ENCODE data around the gene ILF3. TPM values are rescaled to one million over a fixed set of nuclear protein-coding genes. Genes with fewer than 3 reads are reported as not detected.
A peak's percentile ranks its signal among the peaks of the same experiment; 100 is the strongest.

The ILF3 gene
- total RNA-seq, 1 experiment from 2014 or later, result 297 TPM

DNA sequence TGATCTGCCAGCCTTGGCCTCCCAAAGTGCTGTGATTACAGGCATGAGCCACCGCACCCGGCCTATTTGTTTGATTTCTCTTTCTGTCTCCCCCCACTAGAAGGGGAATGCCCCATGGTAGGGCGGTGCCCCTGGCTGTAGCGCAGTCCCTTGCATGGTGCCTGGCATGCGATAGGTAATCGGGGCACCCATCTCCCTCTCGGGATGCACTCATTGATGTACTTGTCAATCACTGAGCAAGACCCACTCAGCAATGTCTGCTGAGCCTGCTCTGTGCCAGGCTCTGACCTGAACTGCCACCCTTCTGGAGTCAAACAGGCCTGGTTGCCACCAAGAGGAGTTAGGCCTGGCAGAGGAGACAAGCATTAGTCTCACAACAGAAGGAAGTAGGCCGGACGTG is 83.6 kb downstream of the ILF3 start:
- CTCF ChIA-PET, result no interaction called here

GRCh38 chr19:10740798-10741197 is 86.7 kb downstream of the ILF3 start:
- Mint-ChIP-seq H3K36me3 (ENCODE audit: insufficient read depth, unreplicated experiment) (peaks cover 9% of the 10 kb centered on the region), H3K27me3 (ENCODE audit: insufficient read depth, unreplicated experiment) (no peaks in the 10 kb centered on the region), H3K27ac (ENCODE audit: low read depth, unreplicated experiment) (no peak overlapping the region), H3K9me3 (ENCODE audit: unreplicated experiment) (peaks cover 7% of the 10 kb centered on the region), H3K4me1 (ENCODE audit: insufficient read depth, unreplicated experiment) (peaks cover 11% of the 10 kb centered on the region), H3K4me3 (ENCODE audit: unreplicated experiment) (no peak overlapping the region)
- BruUV-seq (replicated peaks), result no TSS peak
- intact Hi-C loops (cut with micrococcal nuclease), result no loop called here
- CTCF ChIA-PET, result no interaction called here
- no peak for TF ChIP-seq CTCF (IDR thresholded peaks at IDR 0.05; ENCODE audit: unreplicated experiment)
- POLR2A ChIA-PET, result interaction anchor here (0.7 kb wide), 1 partner anchor 437 kb away, joined by 3 read pairs; no protein-coding TSS in a partner anchor
- DNase-seq (ENCODE audit: unreplicated experiment), result no peak

More for the DNA sequence above, 83.6 kb downstream of the ILF3 start:
- Mint-ChIP-seq H3K27me3 (ENCODE audit: insufficient read depth, unreplicated experiment) (no peaks in the 10 kb centered on the region), H3K27ac (ENCODE audit: low read depth, unreplicated experiment) (peak overlapping the region; percentile 64), H3K9me3 (ENCODE audit: unreplicated experiment) (peaks cover 7% of the 10 kb centered on the region), H3K4me1 (ENCODE audit: insufficient read depth, unreplicated experiment) (peaks cover 11% of the 10 kb centered on the region), H3K36me3 (ENCODE audit: insufficient read depth, unreplicated experiment) (peaks cover 9% of the 10 kb centered on the region), H3K4me3 (ENCODE audit: unreplicated experiment) (no peak overlapping the region)
- no peak for TF ChIP-seq CTCF (IDR thresholded peaks at IDR 0.05; ENCODE audit: unreplicated experiment)
- intact Hi-C loops (cut with micrococcal nuclease), result no loop called here
- no peak for DNase-seq (ENCODE audit: unreplicated experiment)
- POLR2A ChIA-PET, result no interaction called here
- BruUV-seq (replicated peaks), result no TSS peak

Small RNA genes within 50 kb of the gene (microRNA-seq; reads per million reads assigned to microRNA genes)
- gene MIR638, result not detected

Other genes starting within 250 kb of the ILF3 start
- gene PDE4A, start 233.8 kb upstream of the ILF3 start, total RNA-seq (2022), result 0.42 and 0.49 TPM in 2 replicates
- gene KEAP1, start 151.0 kb upstream of the ILF3 start, total RNA-seq (2022), result 46.1 and 48.5 TPM in 2 replicates
- gene S1PR5, start 136.9 kb upstream of the ILF3 start, total RNA-seq (2022), result not detected in 2 replicates
- 22.6 and 36.8 TPM in 2 replicates for gene ATG4D, start 110.4 kb upstream of the ILF3 start, total RNA-seq (2022)
- 23.3 and 27.4 TPM in 2 replicates for gene KRI1, start 88.3 kb upstream of the ILF3 start, total RNA-seq (2022)
- gene CDKN2D, start 85.4 kb upstream of the ILF3 start, total RNA-seq (2022), result 2.5 and 2.6 TPM in 2 replicates
- 1.8 and 6.1 TPM in 2 replicates for gene AP1M2, start 67.0 kb upstream of the ILF3 start, total RNA-seq (2022)
- 6.2 and 10.6 TPM in 2 replicates for gene SLC44A2, start 28.8 kb upstream of the ILF3 start, total RNA-seq (2022)
- 57.5 and 71.3 TPM in 2 replicates for gene QTRT1, start 47.1 kb downstream of the ILF3 start, total RNA-seq (2022)
- gene DNM2, start 63.7 kb downstream of the ILF3 start, total RNA-seq (2022), result 114 and 125 TPM in 2 replicates
- 16.5 and 23.2 TPM in 2 replicates for gene TMED1, start 181.9 kb downstream of the ILF3 start, total RNA-seq (2022)
- 0.30 and 0.49 TPM in 2 replicates for gene C19orf38, start 194.1 kb downstream of the ILF3 start, total RNA-seq (2022)
- 49.5 and 51.7 TPM in 2 replicates for gene CARM1, start 217.2 kb downstream of the ILF3 start, total RNA-seq (2022)

Data from MCF 10A (cell line).